ENCODE results near the gene RELN. TPM values are rescaled to one million over a fixed set of nuclear protein-coding genes. Genes with fewer than 3 reads are reported as not detected.

The RELN gene
- total and polyA plus RNA-seq, 10 of the 15 experiments (the other 5 are each of a cell fraction or from before 2014, with no cell fraction given): 0.11 to 0.21 TPM; not detected in 8

DNA sequence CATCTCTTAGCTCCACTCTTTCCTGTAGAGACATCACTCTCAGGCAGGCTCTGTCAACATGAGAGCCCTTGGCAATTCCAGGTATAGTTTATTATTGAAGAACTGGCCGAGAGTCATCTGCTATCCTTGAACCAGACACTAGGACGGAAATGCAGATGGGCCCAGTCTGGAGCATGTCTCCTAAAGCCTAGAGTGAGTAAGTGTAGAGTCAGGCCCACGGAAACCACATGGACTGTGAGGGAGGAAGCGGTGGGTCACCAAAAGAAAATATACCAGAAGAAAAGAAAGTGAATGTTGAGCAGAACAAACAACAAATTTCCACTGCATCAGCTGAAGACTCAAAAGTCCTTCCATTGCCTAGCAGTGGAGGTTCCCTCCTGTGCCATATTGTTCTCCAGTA is 15.7 kb upstream of the RELN start (continued):
- TF ChIP-seq, protein P1, sequence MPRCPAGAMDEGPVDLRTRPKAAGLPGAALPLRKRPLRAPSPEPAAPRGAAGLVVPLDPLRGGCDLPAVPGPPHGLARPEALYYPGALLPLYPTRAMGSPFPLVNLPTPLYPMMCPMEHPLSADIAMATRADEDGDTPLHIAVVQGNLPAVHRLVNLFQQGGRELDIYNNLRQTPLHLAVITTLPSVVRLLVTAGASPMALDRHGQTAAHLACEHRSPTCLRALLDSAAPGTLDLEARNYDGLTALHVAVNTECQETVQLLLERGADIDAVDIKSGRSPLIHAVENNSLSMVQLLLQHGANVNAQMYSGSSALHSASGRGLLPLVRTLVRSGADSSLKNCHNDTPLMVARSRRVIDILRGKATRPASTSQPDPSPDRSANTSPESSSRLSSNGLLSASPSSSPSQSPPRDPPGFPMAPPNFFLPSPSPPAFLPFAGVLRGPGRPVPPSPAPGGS (IDR thresholded peaks at IDR 0.05; ENCODE audit: borderline replicate concordance, insufficient read depth, low read depth, low read length, poor library complexity, severe bottlenecking): no peak

DNA sequence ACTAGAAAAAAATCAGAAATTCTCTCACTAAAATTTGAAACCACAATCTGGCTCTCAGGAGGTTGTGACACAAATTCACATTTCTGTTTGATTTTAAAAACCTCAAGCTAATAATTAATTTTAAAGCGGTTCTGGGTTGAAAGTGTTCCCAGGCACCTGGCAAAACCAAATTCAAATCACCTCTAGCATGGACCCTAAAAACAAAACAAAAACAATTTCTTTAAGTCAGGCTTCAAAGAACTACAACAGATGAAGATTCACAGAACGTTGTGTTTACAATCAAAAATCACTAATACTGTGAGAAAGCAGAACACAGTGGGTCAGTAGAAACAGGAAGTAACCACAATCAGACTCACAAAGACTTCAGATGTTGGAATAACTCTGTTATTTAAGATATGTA is 7.2 kb upstream of the RELN start:
- no peaks in the 10 kb centered on the region for H3K79me2 ChIP-seq (ENCODE audit: control insufficient read depth, insufficient read depth, low read length)
- CTCF ChIA-PET: no interaction called here
- H3K36me3 ChIP-seq (ENCODE audit: control insufficient read depth in 2 of 2, insufficient read depth in 2 of 2, low read length in 1 of 2): no peaks in the 10 kb centered on the region
- H3K27me3 ChIP-seq (replicated peaks in 1 of 2; ENCODE audit: control insufficient read depth in 2 of 2, insufficient read depth in 2 of 2, low read length in 1 of 2): no peaks in the 10 kb centered on the region
- WGBS (ENCODE audit: insufficient coverage, insufficient replicate concordance, low lambda C conversion rate, missing lambda C conversion rate): 5% methylated on average over 2 of the region's 2 CpGs
- POLR2A ChIA-PET: no interaction called here
- peak; percentile 49 for FAIRE-seq
- no TSS peak for BruUV-seq (replicated peaks)
- in situ Hi-C loops (cut with MboI) (no loop called here), intact Hi-C loops (cut with micrococcal nuclease; ENCODE audit: unreplicated experiment) (no loop called here)
- H3K4me1 ChIP-seq (ENCODE audit: control insufficient read depth, insufficient read depth, low read length): no peaks in the 10 kb centered on the region
- H3K4me3 ChIP-seq: no peak overlapping the region
- H3K9me3 ChIP-seq (replicated peaks; ENCODE audit: control insufficient read depth, insufficient read depth, low read length): no peaks in the 10 kb centered on the region
- no peak; the same call in 1 of the 3 replicates for ATAC-seq
- TF ChIP-seq, protein P2, sequence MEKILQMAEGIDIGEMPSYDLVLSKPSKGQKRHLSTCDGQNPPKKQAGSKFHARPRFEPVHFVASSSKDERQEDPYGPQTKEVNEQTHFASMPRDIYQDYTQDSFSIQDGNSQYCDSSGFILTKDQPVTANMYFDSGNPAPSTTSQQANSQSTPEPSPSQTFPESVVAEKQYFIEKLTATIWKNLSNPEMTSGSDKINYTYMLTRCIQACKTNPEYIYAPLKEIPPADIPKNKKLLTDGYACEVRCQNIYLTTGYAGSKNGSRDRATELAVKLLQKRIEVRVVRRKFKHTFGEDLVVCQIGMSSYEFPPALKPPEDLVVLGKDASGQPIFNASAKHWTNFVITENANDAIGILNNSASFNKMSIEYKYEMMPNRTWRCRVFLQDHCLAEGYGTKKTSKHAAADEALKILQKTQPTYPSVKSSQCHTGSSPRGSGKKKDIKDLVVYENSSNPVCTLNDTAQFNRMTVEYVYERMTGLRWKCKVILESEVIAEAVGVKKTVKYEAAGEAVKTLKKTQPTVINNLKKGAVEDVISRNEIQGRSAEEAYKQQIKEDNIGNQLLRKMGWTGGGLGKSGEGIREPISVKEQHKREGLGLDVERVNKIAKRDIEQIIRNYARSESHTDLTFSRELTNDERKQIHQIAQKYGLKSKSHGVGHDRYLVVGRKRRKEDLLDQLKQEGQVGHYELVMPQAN (conservative IDR thresholded peaks at IDR 0.05): no peak
- TF ChIP-seq YBX1 (IDR thresholded peaks at IDR 0.05): no peak
- TF ChIP-seq, protein P3, sequence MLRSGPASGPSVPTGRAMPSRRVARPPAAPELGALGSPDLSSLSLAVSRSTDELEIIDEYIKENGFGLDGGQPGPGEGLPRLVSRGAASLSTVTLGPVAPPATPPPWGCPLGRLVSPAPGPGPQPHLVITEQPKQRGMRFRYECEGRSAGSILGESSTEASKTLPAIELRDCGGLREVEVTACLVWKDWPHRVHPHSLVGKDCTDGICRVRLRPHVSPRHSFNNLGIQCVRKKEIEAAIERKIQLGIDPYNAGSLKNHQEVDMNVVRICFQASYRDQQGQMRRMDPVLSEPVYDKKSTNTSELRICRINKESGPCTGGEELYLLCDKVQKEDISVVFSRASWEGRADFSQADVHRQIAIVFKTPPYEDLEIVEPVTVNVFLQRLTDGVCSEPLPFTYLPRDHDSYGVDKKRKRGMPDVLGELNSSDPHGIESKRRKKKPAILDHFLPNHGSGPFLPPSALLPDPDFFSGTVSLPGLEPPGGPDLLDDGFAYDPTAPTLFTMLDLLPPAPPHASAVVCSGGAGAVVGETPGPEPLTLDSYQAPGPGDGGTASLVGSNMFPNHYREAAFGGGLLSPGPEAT (IDR thresholded peaks at IDR 0.05; ENCODE audit: low read depth): no peak
- TF ChIP-seq MYC (IDR thresholded peaks at IDR 0.05; ENCODE audit: insufficient read depth, insufficient read length, insufficient replicate concordance, low read length, severe bottlenecking): no peak
- RAD21 ChIA-PET (ENCODE audit: unreplicated experiment): no interaction called here
- H3K4me2 ChIP-seq (ENCODE audit: control insufficient read depth, insufficient read depth): no peak overlapping the region
- H2AFZ ChIP-seq (ENCODE audit: control insufficient read depth, low read depth, low read length): no peak overlapping the region
- H3K9ac ChIP-seq (ENCODE audit: control insufficient read depth, insufficient read depth, low read length): no peak overlapping the region
- no peak overlapping the region for H3K27ac ChIP-seq (ENCODE audit: control insufficient read depth, insufficient read depth)
- H4K20me1 ChIP-seq (ENCODE audit: control insufficient read depth, insufficient read depth): no peaks in the 10 kb centered on the region
- SMC1A ChIA-PET (ENCODE audit: uncharacterized antibody, unreplicated experiment): no interaction called here
- DNase-seq (ENCODE audit: low read depth, low spot score): no peak

Data from GM12878 (cell line).